ENCODE results near the gene KRTAP17-1. TPM values are rescaled to one million over a fixed set of nuclear protein-coding genes. Genes with fewer than 3 reads are reported as not detected.
"Not testable (repeated sequence)": the region's sequence is repeated elsewhere in the genome, so short reads cannot be mapped to it uniquely, and the experiment has no call there.

KRTAP17-1 gene
- total RNA-seq = not detected in 2 replicates

DNA sequence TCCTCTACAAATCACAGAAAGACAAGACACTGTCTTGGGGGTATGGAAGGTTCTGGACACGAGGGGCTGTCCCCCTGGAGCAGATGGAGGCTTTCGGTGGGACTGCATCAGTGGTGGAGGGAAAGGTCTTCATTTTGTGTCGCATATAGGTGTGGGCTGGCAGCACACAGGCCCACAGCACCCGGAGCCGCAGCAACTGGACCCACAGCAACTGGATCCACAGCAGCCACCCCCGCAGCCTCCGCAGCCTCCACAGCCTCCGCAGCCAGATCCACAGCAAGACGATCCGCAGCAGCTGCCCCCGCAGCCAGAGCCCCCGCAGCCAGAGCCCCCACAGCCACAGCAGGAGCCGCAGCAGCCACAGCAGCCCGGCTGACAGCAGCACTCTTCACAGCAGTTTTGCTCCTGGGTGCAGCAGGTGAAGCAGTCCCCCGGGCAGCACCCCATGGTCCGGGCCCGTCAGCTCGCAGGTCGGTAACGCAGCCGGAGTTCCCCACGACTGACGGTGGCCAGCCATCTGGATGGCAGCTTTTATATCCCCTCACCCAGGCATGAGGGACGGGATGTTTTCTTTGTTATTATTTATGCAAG, at the start of gene KRTAP17-1:
KRTAP17-1 (minus strand) TSS at position 507 of the 591 bp plus-strand sequence; CDS start at position 447, 60 bp downstream.
- intact Hi-C loops (cut with micrococcal nuclease) = no loop called here

DNA sequence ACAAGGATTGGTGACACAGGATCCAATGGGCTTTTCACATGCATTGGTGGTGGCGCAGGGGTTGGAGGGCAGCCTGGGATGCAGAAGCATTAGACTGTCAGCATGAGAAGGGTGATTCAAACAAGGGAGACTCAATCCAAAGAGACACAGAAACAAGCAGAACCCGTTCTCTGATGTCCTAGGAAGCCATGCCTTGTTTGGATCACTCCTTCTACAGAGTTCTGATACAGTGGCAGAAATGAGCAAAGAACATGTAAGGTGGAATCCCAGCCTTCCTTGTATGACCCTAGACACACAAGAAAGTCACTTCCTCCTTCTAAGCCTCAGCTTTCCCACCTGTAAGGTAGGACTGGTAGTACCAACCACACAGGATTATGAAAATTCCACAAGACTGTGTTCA, 48.4 kb upstream of the KRTAP17-1 start:
- intact Hi-C loops (cut with micrococcal nuclease) = no loop called here

- intact Hi-C loops (cut with micrococcal nuclease) = no loop called here
Measured at GRCh38 chr17:41360296-41360995, 44.9 kb upstream of the KRTAP17-1 start.

DNA sequence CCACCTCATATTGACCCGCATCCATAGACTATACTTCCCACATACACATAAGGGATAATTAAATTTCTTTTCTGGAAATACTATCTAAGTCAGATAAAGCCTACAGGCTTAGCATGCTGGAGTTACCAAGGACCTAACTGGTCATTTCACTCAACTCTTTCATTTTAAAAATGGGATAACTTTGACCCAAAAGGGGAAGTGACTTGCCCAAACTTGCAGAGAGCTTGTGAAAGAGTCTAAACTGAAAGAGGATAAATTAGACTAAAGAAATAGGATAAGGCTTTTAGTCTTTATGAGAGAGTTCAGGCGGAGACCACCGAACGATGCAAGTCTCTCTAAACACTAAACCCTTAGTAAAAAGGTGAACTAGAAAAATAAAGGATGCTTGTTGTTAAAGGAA, 39.0 kb upstream of the KRTAP17-1 start:
- intact Hi-C loops (cut with micrococcal nuclease) = no loop called here

DNA sequence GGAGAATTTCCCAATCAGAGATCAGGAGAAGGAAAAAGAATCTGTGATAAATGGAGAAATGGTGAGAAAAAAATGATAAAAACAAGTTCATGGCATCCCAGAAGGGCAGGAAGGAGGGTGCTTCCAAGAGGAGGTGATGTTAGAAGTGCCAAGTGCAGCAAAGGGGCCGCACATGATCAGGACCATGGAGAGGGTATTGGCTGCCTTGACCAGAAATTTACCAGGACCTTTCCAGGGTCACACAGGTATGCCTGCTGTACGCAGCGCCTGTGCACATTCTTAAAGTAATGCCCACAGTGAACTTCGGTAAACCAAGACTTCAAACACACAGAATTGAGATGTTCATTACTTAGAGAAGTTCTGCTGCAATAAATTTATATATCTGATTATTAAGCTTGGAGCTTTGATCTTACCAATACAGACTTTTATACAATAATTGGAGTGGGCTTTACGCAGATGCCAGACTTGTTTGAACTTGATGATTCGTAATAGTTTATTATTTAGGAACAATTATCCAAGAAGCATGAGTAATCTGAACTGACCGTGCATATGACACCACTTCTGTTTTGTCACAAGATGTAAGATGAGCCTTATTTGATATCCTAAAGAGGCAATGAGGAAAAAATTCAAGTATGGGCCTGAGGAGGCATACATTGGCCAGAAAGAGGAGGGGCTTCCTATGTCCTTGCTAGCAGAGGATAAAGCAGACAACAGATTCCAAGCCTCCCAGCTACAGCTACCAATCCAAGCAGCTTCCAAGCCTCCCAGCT, 37.3 kb upstream of the KRTAP17-1 start:
- intact Hi-C loops (cut with micrococcal nuclease) = no loop called here

- intact Hi-C loops (cut with micrococcal nuclease) = no loop called here
Measured at GRCh38 chr17:41351177-41351576, 35.7 kb upstream of the KRTAP17-1 start.

DNA sequence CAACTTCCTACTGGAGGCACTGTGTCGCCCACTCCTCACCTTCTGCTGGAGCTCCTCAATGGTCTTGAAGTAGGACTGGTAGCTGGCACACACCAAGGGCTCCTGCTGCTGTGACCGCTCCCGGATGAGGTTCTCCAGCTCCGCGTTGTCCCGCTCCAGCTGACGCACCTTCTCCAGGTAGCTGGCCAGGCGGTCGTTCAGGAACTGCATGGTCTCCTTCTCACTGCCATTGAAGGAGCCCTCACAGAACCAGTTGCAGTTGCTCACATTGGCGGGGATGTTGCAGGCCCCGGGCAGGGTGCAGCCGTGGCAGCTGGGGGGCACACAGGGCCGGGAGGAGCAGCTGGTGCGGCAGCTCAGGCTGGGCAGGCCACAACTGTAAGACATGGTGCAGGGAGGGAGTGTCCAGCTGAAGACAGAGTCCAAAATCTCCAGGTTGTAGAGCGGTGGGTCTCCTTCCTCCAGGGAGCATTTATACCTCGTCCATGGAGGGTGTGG, 34.9 kb upstream of the KRTAP17-1 start, which contains the start of gene KRT33A:
KRT33A (minus strand) TSS at position 448 of the 498 bp plus-strand sequence; CDS start at position 387, 61 bp downstream.
- intact Hi-C loops (cut with micrococcal nuclease) = not testable (repeated sequence)

DNA sequence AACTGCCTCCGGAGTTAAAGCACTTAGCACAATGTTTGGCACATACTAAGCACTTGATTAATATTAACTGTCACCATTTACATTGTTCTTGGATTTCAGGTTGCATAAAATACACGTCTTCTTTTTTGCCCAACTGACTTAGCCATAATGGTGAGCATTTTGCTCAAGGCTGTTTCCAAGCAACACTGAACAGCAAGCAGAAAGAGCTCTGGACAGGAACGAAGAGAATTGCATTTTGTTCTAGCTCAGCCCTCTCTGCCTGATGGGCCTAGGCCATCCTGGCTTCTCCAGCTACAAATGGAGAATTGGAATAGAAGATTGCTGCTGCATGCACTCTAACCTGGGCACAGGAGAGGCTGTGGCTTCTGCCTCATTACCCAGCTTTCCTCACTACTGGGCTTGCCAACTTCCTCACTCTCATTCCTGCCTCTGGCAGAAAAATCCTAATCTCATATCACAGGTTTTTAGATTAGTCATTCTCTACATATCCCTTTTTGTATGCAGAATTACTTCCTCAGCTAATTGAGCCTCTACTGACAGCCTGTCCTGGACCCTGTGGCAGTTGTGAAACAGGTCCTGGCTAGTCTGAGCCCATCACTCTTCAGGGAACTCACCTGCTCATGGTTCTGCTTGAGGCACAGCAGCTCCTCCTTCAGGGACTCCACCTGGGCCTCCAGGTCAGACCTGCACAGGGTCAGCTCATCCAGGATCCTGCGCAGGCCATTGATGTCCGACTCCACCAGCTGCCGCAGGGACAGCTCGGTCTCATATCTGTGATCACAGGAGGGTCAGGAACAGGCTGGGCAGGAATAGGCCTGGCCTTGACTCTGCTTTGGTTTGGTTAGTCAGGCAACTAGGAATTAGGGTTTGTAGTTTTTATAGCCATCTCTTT, 32.6 kb upstream of the KRTAP17-1 start:
- intact Hi-C loops (cut with micrococcal nuclease) = no loop called here

DNA sequence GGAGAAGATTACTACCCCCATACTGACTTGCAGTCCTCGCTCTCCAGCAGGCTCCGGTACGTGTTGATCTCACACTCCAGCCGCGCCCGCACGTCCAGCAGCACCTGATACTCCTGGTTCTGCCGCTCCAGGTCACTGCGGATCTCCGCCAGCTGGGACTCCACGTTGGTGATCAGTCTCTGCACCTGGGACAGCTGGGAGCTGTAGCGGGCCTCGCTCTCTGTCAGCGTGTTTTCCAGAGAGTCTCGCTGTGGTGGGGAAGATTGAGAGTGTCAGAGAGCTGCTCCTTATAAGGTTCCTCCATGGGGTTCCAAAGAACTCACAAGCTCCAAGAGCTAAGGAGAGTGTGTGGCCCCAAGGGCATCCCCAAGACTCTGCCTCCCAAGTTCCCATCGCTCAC, 30.9 kb upstream of the KRTAP17-1 start:
- intact Hi-C loops (cut with micrococcal nuclease) = not testable (repeated sequence)

GRCh38 chr17:41345992-41346391, 30.5 kb upstream of the KRTAP17-1 start:
- intact Hi-C loops (cut with micrococcal nuclease) = no loop called here

- intact Hi-C loops (cut with micrococcal nuclease) = loop anchor here (5.0 kb wide), 2 partner anchors 324 to 526 kb away; no protein-coding TSS in a partner anchor
Measured at GRCh38 chr17:41343029-41343428, 27.5 kb upstream of the KRTAP17-1 start.

GRCh38 chr17:41340934-41341861, 25.7 kb upstream of the KRTAP17-1 start:
- intact Hi-C loops (cut with micrococcal nuclease) = loop anchor here (1.0 to 5.0 kb wide), 3 partner anchors 63 to 524 kb away; no protein-coding TSS in a partner anchor

DNA sequence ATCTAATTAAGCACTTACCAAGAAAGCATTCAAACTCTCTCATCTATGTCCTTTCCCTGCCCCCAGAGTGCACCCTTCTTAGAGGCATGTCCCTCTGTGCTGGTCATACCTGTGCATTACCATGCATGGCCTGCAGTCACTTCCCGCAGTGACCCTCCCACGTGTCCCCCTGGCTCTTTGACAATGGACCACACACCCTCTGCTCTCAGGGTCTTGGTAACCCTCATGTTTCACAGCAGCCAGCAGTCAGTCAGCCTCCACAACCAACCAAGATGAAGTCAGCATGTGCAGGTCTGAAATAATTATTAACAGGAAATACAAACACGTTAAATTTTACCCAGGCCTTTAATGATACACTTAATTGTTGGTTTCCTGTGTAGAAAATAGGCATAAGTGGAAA, 25.0 kb upstream of the KRTAP17-1 start:
- intact Hi-C loops (cut with micrococcal nuclease) = loop anchor here (5.0 kb wide), 2 partner anchors 327 to 523 kb away; no protein-coding TSS in a partner anchor

DNA sequence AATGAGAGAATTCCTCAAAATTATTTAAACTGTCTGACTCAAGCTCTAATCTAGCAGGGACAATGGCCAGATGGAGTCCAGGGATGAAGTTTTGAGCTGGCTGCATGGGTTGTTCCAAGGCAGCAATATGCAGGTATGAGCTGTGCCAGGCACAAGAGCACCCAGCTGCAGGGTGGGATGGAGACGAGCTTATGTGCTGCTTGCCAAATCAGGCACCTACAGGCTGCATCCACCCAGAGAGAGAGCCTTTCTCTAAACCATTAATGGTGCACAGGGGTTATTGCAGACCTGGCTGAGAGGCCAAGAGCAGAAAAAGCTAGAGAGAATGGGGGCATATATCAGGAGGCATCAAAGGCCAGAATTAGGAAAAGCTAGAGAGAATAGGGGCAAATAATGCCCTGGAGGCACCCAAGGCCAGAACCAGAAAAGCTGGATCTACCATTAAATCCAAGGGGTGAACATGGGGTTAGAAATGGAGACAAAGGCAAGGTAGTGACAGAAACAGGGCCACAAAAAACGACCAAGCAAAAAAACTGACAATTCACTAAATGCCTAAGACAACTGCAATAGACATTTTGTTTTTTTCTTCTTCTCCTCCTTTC, 24.2 kb upstream of the KRTAP17-1 start:
- intact Hi-C loops (cut with micrococcal nuclease) = loop anchor here (2.0 to 5.0 kb wide), 3 partner anchors 31 to 522 kb away; partner anchors contain the start of gene KRTAP16-1

DNA sequence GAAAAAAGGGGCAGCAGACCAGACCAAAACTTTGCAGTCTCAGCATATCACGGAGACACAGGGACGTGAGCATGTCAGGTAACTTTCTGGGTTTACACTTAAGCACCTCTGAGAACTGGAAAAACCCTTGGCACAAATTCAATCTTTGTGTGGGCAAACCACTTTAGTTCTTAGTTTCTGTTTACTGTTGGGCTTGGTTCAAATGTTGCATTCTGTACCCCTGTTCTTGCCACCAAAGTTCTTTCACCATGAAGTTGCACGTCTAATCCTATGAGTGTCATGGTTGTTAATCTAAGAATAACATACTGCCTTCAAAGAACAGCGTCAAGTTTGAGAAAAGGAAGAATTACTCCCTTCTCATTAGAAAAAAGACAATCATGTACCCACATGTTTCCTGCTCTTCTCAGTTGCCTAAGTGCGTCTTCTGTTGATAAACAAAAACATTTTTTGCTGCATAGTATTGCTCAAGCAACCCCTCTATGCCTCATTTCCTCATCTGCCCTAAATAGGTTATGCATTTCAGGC, 23.5 kb upstream of the KRTAP17-1 start:
- intact Hi-C loops (cut with micrococcal nuclease) = loop anchor here (2.0 kb wide), 1 partner anchor 30 kb away; the partner anchor contains the start of gene KRTAP16-1

GRCh38 chr17:41335747-41336146, 20.2 kb upstream of the KRTAP17-1 start:
- intact Hi-C loops (cut with micrococcal nuclease) = no loop called here

- intact Hi-C loops (cut with micrococcal nuclease) = no loop called here
Measured at GRCh38 chr17:41334385-41335305, 19.1 kb upstream of the KRTAP17-1 start.

DNA sequence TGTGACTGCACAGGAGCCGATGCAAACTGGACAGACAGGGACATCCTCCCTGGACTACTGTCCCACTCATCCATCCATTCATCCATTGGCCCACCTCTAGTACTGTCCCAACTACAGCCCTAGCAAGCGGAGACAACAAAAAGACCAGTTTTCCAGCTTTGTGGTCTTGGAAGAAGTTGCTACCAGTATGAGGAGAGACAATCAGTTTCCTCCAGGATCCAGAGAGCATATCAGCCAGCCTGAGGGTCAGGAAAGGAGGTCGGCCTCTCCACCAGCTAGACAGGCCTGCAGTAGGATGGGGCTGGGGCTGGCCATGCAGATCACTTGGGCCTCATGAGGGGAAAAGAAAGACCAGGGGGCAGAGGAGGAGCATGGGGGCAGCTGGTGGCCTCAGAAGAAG, 18.3 kb upstream of the KRTAP17-1 start:
- intact Hi-C loops (cut with micrococcal nuclease) = no loop called here

Measured in T-helper 1 cell treated with Interleukin-12 subunit alpha and Interleukin-12 subunit beta and Interleukin-4 antibody, amounts not matched to agents 30 ng/mL and 1 ng/mL, for 36 hours (primary cell).